ENCODE data around the gene CEMIP2.

CEMIP2 gene

DNA sequence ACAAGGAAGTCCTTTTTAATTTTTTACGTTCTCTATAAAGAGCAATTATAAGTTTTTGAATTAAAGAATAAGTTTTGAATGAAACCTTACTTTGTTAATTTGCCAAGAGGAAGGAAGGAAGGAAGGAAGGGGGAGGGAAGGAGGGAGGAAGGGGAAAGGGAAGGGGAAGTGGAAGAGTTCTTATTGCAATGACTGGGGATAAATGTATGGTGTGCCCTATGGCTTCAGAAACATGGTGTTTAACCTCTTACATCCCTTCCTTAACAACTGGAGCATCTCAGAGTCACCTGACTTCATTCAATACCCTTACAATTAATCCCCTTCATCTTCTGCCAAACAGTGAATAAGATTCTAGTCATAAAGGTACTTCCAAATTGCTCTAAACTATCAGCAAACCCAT, 16.0 kb downstream of the CEMIP2 start:
- DNase-seq: no peak

DNA sequence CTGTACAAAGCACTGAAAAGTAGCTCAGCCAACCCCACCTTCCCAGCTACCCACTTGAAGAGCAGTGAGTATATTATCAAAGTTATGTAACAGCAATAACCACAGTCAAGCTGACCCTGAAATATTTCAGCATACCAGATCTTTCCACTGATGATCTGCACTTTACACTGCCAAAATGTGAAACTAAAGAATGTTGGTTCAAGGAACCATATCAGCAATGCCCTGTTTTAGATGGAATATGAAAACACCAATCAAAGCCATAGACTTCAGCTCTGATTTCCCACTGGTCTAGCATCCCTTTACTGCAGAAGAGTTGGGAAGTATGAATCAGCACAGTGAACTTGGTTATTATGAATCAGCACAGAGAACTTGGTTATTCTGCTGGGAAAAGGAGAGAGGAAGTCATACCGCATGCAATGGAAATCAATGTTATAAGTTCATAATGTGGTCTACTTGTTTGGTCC, 20.0 kb downstream of the CEMIP2 start:
- no peak for DNase-seq

DNA sequence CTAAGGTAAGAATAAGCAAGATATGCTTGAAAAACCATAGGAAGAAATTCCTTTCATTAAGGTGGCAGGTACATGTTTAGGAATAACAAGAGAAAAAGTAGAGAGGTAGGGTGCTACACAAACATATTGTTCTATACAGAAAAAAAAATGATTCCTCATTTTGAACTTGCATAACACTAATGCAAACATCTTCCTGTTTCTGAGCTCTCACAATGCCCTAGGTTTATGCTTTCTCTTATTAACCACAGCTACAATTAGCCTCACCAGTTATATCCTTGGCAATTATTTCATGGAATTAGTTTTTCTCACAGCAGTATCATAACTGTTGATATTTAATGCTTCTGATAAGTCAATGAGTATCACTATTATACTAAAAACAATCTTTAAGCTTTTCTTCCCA, 20.7 kb downstream of the CEMIP2 start:
- DNase-seq: no peak

DNA sequence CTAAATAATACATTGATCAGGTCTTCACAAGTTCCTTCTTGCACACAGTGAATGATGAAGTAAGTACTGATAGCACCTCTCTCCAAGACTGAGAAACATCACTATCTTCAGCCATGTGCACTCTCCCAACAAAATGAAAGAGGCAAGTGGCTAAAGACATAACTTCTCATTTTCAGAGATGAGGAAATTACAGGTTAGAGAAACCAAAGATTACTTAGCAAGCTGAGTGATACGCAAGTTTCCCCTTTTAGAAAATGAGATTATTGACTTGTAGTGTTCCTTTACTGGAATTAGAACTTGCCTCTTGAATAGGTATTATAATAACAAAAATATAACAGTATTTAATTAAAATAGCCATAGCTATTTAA, 21.6 kb downstream of the CEMIP2 start:
- DNase-seq: no peak

DNA sequence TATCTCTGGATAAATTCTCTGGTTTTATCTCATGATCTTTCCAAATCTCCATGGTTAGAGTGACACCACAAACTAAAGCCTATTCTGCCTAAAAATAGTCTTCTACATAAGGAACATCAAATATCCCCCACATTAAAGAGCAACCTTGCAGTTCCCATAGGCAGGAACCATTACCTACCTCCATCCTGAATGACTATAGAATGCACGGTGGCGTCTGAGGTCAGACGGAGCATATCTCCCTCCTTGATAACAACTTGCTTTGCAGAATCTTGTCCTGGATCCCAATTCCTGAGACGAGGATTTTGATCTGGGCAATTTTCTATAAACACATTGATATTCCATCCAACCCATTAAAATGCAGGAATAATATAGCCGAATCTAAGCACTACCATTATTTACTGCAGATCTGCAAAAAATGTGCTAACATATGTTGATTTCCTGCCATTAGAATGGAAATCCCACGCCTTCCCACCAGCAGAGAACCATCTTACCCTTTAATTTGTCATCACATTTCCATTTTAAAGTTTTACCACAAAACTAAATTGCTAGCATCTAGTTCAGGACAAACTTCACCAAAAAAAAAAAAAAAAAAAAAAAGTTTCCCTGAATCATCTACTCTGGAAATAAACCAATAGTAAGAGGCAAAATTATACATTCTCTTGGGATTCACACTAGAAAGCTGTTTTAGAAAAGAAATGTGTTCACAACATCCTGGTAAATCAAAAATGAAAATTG, 22.1 kb downstream of the CEMIP2 start:
- DNase-seq: no peak

DNA sequence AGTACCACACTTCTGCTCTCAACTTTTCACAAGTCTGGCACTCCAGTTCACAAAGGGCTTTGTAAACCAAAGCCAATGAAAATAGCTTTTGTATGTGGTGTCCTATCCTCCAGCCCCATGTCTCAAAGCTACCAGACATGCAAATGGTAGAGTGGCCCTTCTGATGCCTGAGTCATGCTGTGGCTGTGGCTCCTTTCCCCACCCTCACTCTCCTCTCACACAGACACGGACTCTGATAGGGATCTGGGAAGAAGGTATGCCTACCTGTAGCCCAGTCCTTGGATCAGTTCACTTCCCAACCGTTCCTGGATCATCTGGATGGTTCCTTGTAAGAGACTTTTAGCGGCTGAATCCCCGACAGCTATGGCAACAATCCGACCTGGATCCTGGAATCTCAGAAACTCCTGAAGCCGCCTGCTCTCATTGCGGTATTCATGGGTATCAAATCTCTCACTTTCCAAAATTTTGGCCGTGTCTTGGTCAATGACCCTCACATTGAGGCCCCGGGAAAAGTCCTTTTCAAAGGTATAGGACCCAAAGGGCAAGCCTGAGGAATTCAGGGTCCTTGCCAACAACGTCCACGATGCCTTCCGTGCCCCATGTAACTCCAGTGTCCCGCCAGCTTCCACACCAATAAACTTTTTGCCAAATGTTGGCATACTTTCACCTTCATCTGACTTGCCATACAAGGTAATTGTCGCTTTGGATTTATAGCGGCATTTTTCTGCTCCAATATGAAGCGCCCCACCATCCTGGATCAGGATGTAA, 23.4 kb downstream of the CEMIP2 start:
- no peak for DNase-seq

DNA sequence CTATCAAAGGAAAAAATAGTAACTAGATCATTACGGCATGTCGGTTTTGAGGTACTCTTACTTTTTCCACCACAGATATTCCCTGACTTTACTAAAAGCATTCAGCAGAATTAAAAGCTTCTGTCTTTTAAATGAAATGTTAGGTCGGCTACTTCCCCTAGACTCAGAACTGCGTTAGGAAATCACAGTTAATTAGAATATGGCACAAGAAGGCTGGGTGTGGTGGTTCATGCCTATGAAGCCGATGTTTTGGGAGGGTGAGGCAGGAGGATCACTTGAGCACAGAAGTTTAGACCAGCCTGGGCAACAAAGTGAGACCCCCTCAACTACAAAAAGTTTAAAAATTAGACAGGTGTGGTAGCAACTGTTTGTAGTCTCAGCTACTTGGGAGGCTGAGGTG, 24.4 kb downstream of the CEMIP2 start:
- DNase-seq: no peak

DNA sequence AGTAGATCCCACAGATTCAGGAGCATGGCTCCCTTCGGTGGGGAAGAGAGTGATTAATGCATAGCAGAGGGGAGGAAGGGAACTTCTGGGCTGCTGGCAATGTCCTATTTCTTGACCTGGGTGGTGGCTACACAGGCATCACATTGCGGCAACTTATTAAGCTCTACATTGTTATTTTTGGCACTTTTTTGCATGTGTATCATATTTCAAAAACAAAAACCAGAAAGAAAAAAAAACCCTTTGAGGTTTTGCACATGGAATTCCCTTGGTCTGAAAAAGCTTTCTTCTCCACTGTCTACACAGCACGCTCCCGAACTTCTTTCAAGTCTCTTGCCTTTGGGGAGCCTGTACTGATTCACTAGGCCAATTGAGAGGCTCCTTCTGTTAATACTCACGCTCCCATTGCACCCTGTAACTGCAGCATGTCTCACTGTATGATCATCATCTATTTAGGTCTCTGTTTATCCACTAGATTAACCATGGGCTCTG, 25.1 kb downstream of the CEMIP2 start:
- no peak for DNase-seq

DNA sequence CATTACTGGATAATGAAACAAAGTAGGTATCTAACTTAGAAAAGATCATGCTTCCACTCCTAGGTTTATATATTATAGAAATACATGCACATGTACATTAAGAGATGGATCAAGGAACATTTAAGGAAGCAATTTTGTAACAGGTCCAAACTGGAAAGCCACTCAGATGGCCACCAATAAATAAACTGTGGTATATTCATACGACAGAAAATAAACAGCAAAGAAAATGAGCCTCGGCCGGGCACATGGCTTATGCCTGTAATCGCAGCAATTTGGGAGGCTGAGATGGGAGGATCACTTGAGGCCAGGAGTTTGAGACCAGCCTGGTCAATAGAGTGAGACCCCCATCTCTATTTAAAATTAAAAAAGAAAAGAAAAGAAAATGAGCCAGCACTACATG, 25.6 kb downstream of the CEMIP2 start:
- DNase-seq: no peak

DNA sequence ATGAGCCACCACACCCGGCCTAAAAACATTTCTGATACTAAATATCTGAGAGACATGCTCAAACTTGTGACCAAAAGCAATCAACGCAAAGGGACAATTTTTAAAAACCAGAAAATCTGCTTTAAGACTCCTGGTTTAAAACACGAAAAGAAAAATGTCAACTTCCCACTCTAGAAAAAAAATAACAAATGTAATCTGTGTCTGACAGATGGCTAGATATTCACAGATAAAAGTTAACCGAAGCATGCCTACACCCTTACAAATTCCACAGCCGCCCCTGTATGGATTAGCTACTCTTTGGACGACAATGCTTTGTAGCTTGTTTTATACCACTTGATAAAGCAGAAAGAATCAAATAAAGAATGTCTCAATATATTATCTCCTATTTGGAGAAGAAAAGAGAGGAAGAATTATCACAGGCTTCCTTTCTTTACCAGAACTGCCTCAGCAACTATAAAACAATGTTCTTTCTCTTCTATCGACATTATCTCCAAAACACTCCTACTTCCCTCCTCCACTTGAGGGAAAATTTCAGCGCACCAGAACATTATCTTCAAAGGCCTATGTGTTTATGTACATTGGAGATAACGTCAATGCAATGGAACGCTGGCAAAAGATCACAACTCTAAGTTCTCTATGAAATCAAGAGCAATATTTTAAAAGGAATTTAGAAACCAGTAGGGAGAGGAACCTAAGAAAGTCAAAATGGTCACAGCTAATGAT, 26.2 kb downstream of the CEMIP2 start:
- DNase-seq: no peak

DNA sequence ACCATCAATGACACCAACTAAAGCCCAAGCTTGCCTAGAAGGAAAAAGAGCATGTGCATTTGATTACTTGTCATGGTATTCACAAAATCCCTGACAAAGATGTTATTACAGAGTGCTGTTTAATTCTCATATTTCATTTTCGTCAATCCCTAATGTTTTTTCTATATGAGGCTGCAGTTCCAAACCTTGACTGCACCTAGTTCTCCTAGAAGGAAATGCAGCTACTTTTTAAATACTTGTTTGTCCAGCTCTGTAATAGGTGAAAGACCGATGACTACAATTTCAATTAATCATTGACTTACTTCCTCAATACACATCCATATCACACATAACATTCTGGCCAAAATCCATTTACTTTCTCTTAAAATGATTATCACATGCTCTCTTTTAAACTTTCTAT, 28.1 kb downstream of the CEMIP2 start:
- no peak for DNase-seq

DNA sequence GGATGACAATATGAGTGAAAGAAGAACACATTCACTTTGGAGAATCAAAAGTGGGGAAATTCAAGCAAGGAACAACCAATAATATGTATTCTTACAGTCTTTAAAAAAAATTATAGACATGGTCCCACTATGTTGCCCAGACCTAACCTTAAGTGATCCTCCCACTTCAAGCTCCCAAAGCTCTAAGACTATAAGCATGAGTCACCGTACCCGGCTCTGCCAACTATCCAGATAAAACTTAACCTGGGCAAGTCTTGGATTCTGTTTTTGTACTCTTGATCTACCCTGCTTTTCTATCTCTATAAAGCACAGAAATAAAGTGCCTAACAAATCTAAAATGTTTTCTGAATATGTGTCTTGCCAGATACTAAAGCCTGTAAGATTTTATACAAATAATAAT, 30.9 kb downstream of the CEMIP2 start:
- no peak for DNase-seq

DNA sequence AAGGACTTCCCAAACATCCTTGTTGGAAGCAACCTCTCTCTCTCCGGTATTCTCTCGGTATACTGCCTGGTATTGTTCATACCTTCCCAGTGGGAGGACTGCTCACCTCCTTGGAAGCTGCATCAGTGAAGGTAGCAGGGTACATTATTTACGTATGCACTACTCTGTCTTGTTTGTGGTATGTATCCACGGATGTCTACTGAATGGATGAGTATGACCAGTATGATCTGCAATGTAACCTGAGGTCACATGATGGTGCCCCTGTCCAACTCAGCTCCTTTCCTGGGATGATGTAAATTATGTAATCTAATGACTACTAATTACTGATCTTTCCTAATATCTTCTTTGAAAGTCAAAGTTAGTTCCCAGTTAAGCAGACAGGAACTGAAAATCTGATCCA, 32.1 kb downstream of the CEMIP2 start:
- no peak for DNase-seq

DNA sequence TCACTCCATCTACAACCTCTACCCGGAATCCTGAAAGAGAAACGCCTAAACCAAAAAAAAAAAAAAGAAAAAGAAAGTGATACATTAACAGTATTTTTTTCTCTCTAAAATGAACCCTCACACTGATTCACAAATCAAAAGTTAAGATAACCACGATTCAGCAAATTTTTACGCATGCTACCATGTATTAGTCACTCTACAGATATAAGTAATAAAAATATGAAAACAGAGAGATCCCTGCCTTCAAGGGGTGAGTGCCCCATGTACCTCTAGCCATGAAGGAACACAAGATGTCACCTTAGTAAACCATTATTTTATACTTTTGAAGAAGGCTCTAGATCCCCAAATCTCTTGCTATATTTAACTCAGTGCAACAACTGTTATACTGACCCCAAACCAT, 33.4 kb downstream of the CEMIP2 start:
- no peak for DNase-seq

DNA sequence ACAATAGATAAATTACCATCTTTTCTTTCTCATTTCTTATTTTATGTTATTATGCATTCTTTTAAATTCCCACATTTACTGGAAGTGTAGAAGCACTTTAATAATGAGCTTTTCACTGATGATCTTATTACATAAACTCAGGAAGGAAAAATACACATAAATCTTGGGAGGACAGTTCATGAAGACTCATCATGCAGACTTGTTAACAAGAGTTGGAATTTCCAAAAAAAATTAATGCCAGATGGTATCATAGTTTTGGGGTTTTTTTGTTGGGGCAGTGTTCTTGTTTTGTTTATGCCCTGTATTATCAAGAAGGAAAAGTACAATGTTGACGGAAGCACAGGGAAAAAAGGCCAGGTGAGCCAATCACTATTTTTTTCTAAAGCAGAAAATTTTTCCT, 35.1 kb downstream of the CEMIP2 start:
- no peak for DNase-seq

DNA sequence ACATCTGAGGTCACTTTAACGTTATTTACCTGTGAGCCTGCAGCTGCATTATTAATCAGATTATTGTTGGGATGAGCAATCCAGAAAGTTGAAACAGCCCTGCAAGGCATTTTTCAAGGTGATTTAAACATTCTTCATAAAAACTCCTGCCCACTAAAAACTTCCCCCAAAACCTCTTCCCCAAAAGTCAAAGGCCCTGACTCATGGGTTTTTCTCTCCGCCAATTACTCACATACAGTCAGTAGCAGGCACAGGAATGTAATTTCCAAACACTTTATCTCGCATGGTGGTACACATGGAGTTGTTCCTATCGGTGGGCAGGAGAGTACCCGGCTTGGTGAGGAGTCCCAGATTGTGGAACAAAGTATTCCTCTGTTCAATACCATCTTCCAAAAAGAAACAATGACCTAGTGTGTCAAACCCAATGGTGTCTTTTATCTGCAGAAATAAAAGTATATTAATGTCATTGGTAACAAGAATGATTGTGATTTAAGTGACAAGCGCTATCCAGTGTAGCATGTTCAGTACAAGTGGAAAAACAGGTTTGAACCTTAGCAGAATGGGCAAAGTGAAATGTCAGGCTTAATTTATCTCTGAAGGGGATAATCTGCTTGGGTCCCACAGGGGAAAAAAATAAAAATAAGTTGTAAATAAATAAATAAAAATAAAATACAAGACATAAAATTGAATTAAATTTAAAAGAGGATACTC, 38.3 kb downstream of the CEMIP2 start:
- DNase-seq: no peak

DNA sequence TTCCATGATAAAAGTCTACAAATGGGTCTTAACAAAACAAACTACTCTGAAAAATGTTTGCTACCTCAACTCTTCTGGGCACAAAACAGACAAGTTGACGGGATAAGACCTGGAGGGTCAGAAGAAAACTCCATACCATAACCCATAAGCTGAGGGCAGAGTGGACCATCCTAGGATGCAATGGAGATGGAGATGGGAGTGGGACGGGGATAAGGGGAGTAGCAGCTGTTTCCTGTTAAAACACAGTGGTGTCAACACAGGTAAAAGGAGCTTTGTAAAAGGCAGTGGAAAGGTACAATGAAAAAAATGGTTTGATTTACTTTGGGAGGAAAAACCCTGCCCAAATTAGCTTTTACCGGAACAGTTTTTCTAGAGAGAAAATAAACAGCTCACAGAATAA, 41.6 kb downstream of the CEMIP2 start:
- DNase-seq: no peak

DNA sequence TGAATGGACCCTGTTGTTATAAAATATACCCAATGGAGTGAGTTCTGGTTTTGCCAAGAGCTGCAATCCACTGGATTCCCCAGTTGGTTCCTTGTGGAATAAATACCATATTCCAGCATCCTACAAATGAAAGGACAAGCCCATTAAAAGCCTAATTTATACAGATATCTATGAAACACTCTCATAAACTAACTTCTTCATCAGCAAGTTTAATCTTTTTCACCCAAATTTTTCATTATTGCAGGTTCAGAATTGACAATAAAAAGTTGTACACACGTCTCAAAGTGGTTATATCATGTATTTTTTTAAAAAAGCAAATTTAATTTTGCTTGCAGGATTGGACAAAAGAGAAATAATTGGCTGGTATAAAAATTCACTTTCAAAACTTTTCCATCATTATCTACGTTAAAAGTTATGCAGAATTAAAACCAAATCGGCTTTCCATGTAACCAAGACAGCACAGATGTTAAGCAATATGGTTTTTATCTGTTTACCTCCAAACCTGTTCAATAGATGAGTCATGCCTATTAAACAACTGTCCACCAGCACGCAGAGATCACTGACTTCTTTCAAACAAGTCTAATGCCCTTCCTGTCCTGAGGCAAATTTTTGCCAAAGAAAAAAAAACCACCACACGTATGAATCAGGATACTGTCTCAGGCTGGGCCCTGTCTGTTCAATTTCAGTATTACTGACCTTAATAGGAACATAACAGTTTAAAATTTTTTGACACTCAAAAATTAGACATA, 42.5 kb downstream of the CEMIP2 start:
- DNase-seq: no peak

DNA sequence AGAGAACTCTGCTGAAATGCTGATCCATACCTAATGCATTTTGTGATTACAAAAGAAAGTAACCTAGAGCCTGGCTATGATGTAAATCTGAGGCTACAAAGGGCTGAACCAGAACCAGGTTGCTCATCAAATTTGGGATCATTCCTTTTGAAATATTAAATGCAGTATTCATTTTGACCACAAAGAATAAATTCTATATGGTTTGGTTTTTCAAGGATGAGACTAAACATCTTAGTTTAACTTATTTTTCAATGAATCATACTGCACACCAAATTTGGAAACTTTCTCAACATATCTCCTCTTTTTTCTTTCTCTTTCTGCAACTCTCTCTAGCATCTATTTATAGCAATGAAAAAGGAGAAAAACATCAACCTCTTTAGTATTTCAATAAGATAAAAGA, 46.5 kb downstream of the CEMIP2 start:
- no peak for DNase-seq

DNA sequence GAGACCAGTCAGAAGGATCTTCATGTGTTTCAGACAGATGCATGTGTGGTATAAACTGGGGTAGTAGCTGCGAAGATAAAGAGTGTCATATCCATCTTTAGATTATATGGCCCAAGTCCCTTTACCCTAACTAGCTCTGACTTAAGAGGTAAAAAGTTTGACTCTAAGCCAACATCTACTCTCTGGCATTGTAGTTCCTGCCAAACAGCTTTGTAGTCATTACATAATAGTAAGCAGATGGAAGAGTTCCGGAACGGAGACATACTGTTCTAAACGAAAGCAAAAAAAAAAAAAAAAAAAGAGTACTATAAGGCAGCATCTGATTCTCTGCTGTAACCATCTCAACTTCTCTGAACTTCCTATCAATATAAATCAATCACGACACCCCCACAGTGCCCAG, 48.8 kb downstream of the CEMIP2 start:
- no peak for DNase-seq

DNA sequence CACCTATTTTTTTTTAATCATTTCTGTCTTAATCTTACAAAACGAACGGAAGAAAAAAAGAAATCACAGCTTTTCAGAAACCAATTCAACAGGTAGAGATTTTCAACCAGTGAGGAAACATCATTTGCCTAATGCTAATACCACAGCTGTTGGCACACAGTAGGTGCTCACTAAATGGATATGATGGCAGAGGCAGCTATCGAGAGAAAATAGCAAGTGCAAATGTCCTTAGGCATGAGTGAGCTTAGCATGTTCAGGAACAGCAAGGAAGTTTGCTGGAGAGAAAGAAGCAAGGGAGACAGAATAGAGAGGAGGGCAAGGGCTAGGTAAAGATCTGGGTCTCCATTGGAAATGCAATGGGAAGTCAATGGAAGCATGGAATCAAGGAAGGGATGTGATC, 49.2 kb downstream of the CEMIP2 start:
- DNase-seq: no peak
